ENCODE measurements around the gene OR11H6. TPM values are rescaled to one million over a fixed set of nuclear protein-coding genes. Genes with fewer than 3 reads are reported as not detected.
"Not testable (repeated sequence)": the region's sequence is repeated elsewhere in the genome, so short reads cannot be mapped to it uniquely, and the experiment has no call there.

The OR11H6 gene
- total RNA-seq, 1 donor from 2014 or later, result not detected

DNA sequence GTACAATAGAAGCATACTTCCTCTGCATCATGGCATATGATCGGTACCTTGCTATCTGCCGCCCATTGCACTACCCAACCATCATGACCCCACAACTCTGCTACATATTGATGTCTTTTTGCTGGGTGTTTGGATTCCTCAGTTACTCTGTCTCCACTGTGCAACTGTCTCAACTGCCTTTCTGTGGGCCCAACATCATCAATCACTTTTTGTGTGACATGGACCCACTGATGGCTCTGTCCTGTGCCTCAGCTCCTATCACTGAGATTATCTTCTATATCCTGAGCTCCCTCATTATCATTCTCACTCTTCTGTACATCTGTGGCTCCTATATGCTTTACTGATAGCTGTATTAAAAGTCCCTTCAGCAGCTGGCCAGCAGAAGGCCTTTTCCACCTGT is 13.9 kb upstream of the OR11H6 start:
- Mint-ChIP-seq H3K27ac (ENCODE audit: unreplicated experiment) (no peak overlapping the region), H3K36me3 (ENCODE audit: unreplicated experiment) (no peaks in the 10 kb centered on the region), H3K27me3 (ENCODE audit: unreplicated experiment) (no peaks in the 10 kb centered on the region), H3K4me3 (ENCODE audit: unreplicated experiment) (no peak overlapping the region), H3K4me1 (ENCODE audit: unreplicated experiment) (no peaks in the 10 kb centered on the region), H3K9me3 (ENCODE audit: unreplicated experiment) (peaks cover 40% of the 10 kb centered on the region)
- DNase-seq (ENCODE audit: extremely low spot score, unreplicated experiment), result no peak
- TF ChIP-seq, protein P1, sequence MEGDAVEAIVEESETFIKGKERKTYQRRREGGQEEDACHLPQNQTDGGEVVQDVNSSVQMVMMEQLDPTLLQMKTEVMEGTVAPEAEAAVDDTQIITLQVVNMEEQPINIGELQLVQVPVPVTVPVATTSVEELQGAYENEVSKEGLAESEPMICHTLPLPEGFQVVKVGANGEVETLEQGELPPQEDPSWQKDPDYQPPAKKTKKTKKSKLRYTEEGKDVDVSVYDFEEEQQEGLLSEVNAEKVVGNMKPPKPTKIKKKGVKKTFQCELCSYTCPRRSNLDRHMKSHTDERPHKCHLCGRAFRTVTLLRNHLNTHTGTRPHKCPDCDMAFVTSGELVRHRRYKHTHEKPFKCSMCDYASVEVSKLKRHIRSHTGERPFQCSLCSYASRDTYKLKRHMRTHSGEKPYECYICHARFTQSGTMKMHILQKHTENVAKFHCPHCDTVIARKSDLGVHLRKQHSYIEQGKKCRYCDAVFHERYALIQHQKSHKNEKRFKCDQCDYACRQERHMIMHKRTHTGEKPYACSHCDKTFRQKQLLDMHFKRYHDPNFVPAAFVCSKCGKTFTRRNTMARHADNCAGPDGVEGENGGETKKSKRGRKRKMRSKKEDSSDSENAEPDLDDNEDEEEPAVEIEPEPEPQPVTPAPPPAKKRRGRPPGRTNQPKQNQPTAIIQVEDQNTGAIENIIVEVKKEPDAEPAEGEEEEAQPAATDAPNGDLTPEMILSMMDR (IDR thresholded peaks at IDR 0.05), result no peak

DNA sequence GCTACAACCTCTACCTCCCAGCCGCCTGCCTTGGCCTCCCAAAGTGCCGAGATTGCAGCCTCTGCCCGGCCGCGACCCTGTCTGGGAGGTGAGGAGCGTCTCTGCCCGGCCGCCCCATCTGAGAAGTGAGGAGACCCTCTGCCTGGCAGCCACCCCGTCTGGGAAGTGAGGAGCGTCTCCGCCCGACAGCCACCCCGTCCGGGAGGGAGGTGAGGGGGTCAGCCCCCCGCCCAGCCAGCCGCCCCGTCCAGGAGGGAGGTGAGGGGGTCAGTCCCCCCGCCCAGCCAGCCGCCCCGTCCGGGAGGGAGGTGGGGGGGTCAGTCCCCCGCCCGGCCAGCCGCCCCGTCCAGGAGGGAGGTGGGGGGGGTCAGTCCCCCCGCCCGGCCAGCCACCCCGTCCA is 11.1 kb upstream of the OR11H6 start:
- peaks cover 49% of the 10 kb centered on the region for H3K9me3 Mint-ChIP-seq (ENCODE audit: unreplicated experiment)
- H3K27me3 Mint-ChIP-seq (ENCODE audit: unreplicated experiment); H3K4me1 Mint-ChIP-seq (ENCODE audit: unreplicated experiment); H3K4me3 Mint-ChIP-seq (ENCODE audit: unreplicated experiment); H3K27ac Mint-ChIP-seq (ENCODE audit: unreplicated experiment); DNase-seq (ENCODE audit: extremely low spot score, unreplicated experiment); H3K36me3 Mint-ChIP-seq (ENCODE audit: unreplicated experiment): not testable (repeated sequence)

DNA sequence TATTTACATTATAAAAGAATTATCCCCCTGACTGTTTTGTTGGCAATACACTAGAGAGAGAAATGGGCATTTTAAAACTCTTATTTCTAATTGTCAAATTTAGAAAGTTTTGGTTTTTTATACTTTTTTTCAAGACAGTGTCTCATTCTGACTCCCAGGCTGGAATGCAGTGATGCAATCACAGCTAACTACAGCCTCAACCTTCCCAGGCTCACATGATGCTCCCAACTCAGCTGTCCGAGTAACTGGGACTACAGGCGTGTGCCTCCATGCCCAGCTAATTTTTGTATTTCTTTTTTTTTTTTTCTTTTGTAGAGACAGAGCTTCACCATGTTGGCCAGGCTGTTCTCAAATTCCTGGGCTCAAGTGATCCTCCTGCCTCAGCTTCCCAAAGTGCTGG is 8.3 kb upstream of the OR11H6 start:
- H3K4me3 Mint-ChIP-seq (ENCODE audit: unreplicated experiment), result no peak overlapping the region
- H3K4me1 Mint-ChIP-seq (ENCODE audit: unreplicated experiment), result no peaks in the 10 kb centered on the region
- no peak for DNase-seq (ENCODE audit: extremely low spot score, unreplicated experiment)
- H3K9me3 Mint-ChIP-seq (ENCODE audit: unreplicated experiment), result peaks cover 30% of the 10 kb centered on the region
- no peaks in the 10 kb centered on the region for H3K27me3 Mint-ChIP-seq (ENCODE audit: unreplicated experiment)
- TF ChIP-seq, protein P1 (IDR thresholded peaks at IDR 0.05), result no peak
- no peaks in the 10 kb centered on the region for H3K36me3 Mint-ChIP-seq (ENCODE audit: unreplicated experiment)
- no peak overlapping the region for H3K27ac Mint-ChIP-seq (ENCODE audit: unreplicated experiment)

DNA sequence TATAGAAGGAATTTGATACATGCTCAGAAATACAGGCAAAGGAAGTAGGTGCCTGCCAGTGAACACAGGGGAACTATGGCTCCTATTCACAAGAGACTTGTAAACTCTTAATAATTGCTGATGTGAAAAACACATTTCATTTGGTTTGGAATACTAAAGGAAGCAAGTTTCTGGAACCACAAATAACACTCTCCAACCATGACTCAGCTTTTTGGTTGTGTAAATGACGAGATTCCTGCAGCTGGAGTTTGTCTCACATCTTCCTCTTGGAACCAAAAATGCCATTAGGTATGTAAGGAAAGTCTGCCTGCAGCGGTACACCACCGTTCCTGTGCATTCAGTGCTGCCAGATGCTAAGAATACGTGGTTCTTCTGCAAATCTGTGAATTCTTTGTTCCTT is 4.5 kb upstream of the OR11H6 start:
- Mint-ChIP-seq H3K4me3 (ENCODE audit: unreplicated experiment) (no peak overlapping the region), H3K9me3 (ENCODE audit: unreplicated experiment) (peaks cover 15% of the 10 kb centered on the region), H3K27me3 (ENCODE audit: unreplicated experiment) (no peaks in the 10 kb centered on the region), H3K36me3 (ENCODE audit: unreplicated experiment) (no peaks in the 10 kb centered on the region), H3K27ac (ENCODE audit: unreplicated experiment) (no peak overlapping the region), H3K4me1 (ENCODE audit: unreplicated experiment) (no peaks in the 10 kb centered on the region)
- TF ChIP-seq, protein P1 (IDR thresholded peaks at IDR 0.05), result no peak
- DNase-seq (ENCODE audit: extremely low spot score, unreplicated experiment), result no peak

DNA sequence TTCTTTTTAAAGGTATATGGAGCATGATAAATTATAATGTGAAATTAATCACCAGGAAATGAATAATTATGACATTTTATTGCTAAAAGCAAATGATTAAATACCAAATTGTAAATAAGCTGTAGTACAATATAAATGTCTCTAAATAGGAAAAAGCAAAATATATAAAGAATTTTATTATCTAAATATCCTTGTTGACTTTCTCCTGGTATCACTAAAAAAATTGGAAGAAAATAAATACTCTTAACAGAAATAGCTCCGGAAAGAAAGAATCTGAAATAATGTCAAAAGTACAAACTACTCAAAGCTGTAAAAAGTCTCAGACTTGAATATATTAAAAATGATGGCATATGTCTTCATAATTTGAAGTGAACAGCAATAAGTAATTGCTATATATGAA is 5.2 kb downstream of the OR11H6 start, which contains the start of gene OR11H7:
Gene OR11H7, plus strand, starts transcription at position 301 of the 400 bp plus-strand sequence.
- peaks cover 18% of the 10 kb centered on the region for H3K9me3 Mint-ChIP-seq (ENCODE audit: unreplicated experiment)
- no peaks in the 10 kb centered on the region for H3K36me3 Mint-ChIP-seq (ENCODE audit: unreplicated experiment)
- TF ChIP-seq, protein P1 (IDR thresholded peaks at IDR 0.05), result no peak
- H3K4me3 Mint-ChIP-seq (ENCODE audit: unreplicated experiment), result no peak within 1 kb of the TSS
- no peak for DNase-seq (ENCODE audit: extremely low spot score, unreplicated experiment)
- no peaks in the 10 kb centered on the region for H3K27me3 Mint-ChIP-seq (ENCODE audit: unreplicated experiment)
- no peak within 1 kb of the TSS for H3K27ac Mint-ChIP-seq (ENCODE audit: unreplicated experiment)
- H3K4me1 Mint-ChIP-seq (ENCODE audit: unreplicated experiment), result no peaks in the 10 kb centered on the region

DNA sequence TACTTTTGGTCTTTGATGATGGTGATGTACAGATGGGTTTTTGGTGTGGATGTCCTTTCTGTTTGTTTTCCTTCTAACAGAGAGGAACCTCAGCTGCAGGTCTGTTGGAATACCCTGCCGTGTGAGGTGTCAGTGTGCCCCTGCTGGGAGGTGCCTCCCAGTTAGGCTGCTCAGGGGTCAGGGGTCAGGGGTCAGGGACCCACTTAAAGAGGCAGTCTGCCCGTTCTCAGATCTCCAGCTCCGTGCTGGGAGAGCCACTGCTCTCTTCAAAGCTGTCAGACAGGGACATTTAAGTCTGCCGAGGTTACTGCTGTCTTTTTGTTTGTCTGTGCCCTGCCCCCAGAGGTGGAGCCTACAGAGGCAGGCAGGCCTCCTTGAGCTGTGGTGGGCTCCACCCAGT is 11.9 kb downstream of the OR11H6 start:
- H3K4me3 Mint-ChIP-seq (ENCODE audit: unreplicated experiment); H3K36me3 Mint-ChIP-seq (ENCODE audit: unreplicated experiment); H3K4me1 Mint-ChIP-seq (ENCODE audit: unreplicated experiment); H3K27me3 Mint-ChIP-seq (ENCODE audit: unreplicated experiment); DNase-seq (ENCODE audit: extremely low spot score, unreplicated experiment); H3K9me3 Mint-ChIP-seq (ENCODE audit: unreplicated experiment); H3K27ac Mint-ChIP-seq (ENCODE audit: unreplicated experiment): not testable (repeated sequence)
